ENCODE data around the gene ANXA6. TPM values are rescaled to one million over a fixed set of nuclear protein-coding genes. Genes with fewer than 3 reads are reported as not detected.

Gene ANXA6
- total RNA-seq, 1 experiment from 2014 or later = 212 TPM

GRCh38 chr5:151115272-151115905 lies 42.2 kb downstream of the ANXA6 start:
- H3K36me3 ChIP-seq (replicated peaks; ENCODE audit: control insufficient read depth, insufficient read depth, low read length) = no peaks in the 10 kb centered on the region; the same call in 1 of the 2 replicates
- peak; percentile 89 for DNase-seq
- no peak overlapping the region for H3K4me3 ChIP-seq (ENCODE audit: insufficient read depth, low read depth, low read length)
- H3K27me3 ChIP-seq (ENCODE audit: control insufficient read depth, insufficient read depth, low read length) = no peaks in the 10 kb centered on the region

DNA sequence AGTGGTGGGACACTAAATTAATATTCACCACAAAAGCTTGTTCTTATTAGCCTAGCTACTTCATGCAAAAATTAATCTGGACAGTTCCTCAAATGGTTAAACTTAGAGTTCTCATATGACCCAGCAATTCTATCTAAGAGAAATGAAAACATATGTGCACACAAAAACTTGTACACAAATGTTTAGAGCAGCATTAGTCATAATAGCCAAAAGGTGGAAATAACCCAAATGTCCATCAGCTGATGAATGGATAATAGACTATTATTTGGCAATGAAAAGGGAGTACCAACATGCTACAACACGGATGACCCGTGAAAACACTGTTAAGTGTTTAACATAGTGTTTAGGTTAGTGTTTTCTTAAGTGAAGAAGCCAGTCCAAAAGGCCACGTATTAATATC lies 43.9 kb downstream of the ANXA6 start:
- Histone ChIP-seq H3K36me3 (replicated peaks; ENCODE audit: control insufficient read depth, insufficient read depth, low read length) (peaks cover 2% of the 10 kb centered on the region), H3K4me3 (ENCODE audit: insufficient read depth, low read depth, low read length) (no peak overlapping the region), H3K27me3 (ENCODE audit: control insufficient read depth, insufficient read depth, low read length) (no peaks in the 10 kb centered on the region)
- no peak for DNase-seq

DNA sequence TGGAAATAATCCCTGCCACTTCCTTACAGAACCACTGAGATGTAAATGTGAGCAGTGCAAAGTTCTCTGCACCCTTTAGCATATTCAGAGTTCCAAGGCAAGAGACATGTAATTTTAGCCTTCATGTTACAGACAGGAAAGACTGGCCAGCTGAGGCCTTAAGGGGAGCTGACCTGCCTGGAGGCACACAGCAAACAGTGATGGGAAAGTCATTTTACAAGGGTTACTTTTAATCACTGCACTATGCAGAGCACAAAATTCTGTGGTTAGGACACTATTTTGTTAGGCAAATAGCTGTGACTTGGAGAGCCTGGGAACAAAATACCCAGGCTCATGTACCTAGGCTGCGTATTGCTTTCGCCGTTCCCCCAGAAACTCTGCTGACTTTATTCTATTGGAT lies 46.6 kb downstream of the ANXA6 start:
- no peaks in the 10 kb centered on the region for H3K27me3 ChIP-seq (ENCODE audit: control insufficient read depth, insufficient read depth, low read length)
- no peak overlapping the region for H3K4me3 ChIP-seq (ENCODE audit: insufficient read depth, low read depth, low read length)
- H3K36me3 ChIP-seq (replicated peaks; ENCODE audit: control insufficient read depth, insufficient read depth, low read length) = peaks cover 10% of the 10 kb centered on the region
- DNase-seq = no peak

GRCh38 chr5:151110122-151110681 lies 47.4 kb downstream of the ANXA6 start:
- H3K27me3 ChIP-seq (ENCODE audit: control insufficient read depth, insufficient read depth, low read length) = no peaks in the 10 kb centered on the region
- peaks cover 10% of the 10 kb centered on the region for H3K36me3 ChIP-seq (replicated peaks; ENCODE audit: control insufficient read depth, insufficient read depth, low read length)
- no peak overlapping the region for H3K4me3 ChIP-seq (ENCODE audit: insufficient read depth, low read depth, low read length)
- no peak for DNase-seq

GRCh38 chr5:151108566-151108965 lies 49.0 kb downstream of the ANXA6 start:
- DNase-seq = no peak
- no peaks in the 10 kb centered on the region for H3K27me3 ChIP-seq (ENCODE audit: control insufficient read depth, insufficient read depth, low read length)
- H3K4me3 ChIP-seq (ENCODE audit: insufficient read depth, low read depth, low read length) = no peak overlapping the region
- peaks cover 13% of the 10 kb centered on the region for H3K36me3 ChIP-seq (replicated peaks; ENCODE audit: control insufficient read depth, insufficient read depth, low read length)

DNA sequence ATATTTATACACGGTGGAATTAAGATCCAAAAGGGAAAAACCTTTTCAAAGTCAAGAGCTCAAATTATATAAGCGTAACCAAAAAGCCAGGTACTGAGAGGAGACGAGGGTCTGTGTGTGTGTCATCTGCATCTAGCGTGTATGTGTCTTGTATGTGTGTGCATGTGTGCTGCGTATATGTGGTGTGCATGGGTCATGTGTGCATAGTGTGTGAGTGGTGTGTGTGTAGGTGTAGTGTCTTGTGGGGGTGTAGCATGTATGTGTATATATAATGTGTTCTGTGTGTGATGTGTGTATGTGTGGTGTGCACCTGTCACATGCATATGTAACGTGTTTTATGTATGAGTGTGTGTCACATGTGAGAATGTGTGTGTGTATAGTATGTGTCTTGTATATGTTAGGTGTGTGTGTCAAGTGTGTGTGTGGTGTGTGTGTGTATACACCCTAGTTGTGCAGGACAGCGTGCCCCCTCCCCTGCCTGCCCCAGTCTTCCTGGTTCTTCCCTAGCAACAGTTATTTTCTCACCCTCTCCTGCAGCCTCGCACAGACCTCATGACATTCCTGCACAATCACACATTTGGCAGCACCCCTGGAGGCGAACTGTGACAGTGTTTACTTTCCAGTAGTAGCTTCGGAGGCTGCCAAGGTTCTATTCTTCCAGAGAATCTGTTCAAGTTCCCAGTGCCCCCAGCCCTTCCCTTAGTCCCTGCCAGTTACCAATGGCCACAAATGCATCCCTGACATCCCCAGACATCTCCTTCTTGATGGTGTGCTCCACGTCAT lies 49.6 kb downstream of the ANXA6 start:
- DNase-seq = no peak
- no peak overlapping the region for H3K4me3 ChIP-seq (ENCODE audit: insufficient read depth, low read depth, low read length)
- H3K27me3 ChIP-seq (ENCODE audit: control insufficient read depth, insufficient read depth, low read length) = no peaks in the 10 kb centered on the region
- H3K36me3 ChIP-seq (replicated peaks; ENCODE audit: control insufficient read depth, insufficient read depth, low read length) = peaks cover 15% of the 10 kb centered on the region

- Histone ChIP-seq H3K36me3 (replicated peaks; ENCODE audit: control insufficient read depth, insufficient read depth, low read length) (peaks cover 17% of the 10 kb centered on the region), H3K27me3 (ENCODE audit: control insufficient read depth, insufficient read depth, low read length) (no peaks in the 10 kb centered on the region)
Measured at GRCh38 chr5:151107084-151107483, 50.5 kb downstream of the ANXA6 start.

DNA sequence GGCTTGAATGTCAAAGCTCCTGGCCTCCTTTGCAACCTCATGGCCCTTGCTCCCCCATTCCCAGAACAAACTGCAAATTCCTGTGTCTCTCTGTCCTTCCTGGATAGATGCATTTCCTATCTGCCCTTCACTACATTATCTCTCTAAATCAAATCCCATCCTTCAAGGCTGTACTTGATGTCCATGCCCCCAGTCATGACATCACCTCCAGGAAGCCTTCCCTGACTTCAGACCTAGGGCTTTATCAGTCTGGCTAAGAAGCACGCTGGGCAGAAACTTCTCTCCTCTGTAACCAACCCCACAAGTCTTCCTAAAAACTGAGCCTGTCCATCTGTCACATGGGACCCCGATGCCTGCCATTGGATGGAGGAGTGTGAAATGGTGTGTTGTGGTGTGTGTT lies 51.1 kb downstream of the ANXA6 start:
- no peak overlapping the region for H3K4me3 ChIP-seq (ENCODE audit: insufficient read depth, low read depth, low read length)
- H3K36me3 ChIP-seq (replicated peaks; ENCODE audit: control insufficient read depth, insufficient read depth, low read length) = peaks cover 17% of the 10 kb centered on the region
- H3K27me3 ChIP-seq (ENCODE audit: control insufficient read depth, insufficient read depth, low read length) = no peaks in the 10 kb centered on the region
- DNase-seq = no peak

More at GRCh38 chr5:151107084-151107483, 50.5 kb downstream of the ANXA6 start:
- DNase-seq = no peak
- H3K4me3 ChIP-seq (ENCODE audit: insufficient read depth, low read depth, low read length) = no peak overlapping the region

DNA sequence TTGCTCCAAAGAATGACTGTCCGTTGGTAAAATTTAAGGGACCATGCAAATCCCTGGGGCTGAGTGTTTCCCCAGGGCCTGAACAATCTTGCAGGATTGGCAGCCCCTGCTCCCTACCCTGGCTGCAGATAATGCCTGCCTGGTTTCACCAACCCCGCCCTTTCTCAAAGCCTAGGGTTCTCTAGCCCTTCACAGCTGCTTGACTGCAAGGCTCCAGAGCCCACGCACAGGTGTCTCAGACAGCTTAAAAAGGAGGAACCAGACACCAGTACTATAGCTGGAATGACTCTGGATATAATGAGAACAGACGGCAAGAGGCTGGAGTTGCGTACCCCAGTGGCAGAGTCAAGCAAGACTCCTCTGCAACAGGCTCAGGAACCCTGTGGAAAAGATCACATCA lies 51.5 kb downstream of the ANXA6 start:
- Histone ChIP-seq H3K27me3 (ENCODE audit: control insufficient read depth, insufficient read depth, low read length) (no peaks in the 10 kb centered on the region), H3K36me3 (replicated peaks; ENCODE audit: control insufficient read depth, insufficient read depth, low read length) (peaks cover 17% of the 10 kb centered on the region), H3K4me3 (ENCODE audit: insufficient read depth, low read depth, low read length) (no peak overlapping the region)
- DNase-seq = no peak

DNA sequence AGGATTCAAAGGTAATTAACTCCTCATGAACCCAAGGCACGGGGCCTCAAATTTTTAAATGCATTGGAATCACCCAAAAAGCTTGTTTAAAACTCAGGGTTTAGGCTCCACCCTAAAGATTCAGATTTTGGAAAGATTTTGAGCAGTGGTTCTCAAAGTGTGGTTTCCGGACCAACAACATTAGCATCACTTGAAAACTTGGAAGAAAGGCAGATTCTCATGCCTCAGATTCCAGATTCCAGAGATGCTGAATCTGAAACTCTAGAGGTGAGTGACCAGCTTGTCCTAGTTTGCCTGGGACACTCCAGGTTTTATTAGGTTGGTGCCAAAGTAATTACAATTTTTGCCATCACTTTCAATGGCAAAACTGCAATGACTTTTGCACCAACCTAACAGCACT lies 52.0 kb downstream of the ANXA6 start:
- Histone ChIP-seq H3K27me3 (ENCODE audit: control insufficient read depth, insufficient read depth, low read length) (no peaks in the 10 kb centered on the region), H3K4me3 (ENCODE audit: insufficient read depth, low read depth, low read length) (no peak overlapping the region), H3K36me3 (replicated peaks; ENCODE audit: control insufficient read depth, insufficient read depth, low read length) (peaks cover 17% of the 10 kb centered on the region)
- DNase-seq = no peak

DNA sequence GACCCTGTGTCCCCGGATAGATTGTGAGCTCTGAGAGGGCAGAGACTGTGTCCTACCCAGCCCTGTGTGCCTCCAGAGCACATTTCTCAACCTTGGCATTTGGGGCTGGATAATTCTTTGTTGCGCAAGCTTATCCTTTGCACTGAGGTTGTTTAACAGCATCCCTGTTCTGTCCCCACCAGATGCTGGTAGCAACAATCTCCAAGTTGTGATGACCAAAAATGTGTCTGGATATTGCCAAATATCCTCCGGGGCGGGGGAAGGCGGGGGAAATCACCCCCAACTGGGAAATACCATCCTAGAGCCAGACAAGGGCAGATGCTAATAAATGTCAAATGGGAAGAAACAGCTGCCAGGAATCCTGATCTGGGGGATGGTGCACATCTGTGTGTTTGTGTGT lies 52.8 kb downstream of the ANXA6 start:
- peaks cover 17% of the 10 kb centered on the region for H3K36me3 ChIP-seq (replicated peaks; ENCODE audit: control insufficient read depth, insufficient read depth, low read length)
- H3K4me3 ChIP-seq (ENCODE audit: insufficient read depth, low read depth, low read length) = no peak overlapping the region
- no peaks in the 10 kb centered on the region for H3K27me3 ChIP-seq (ENCODE audit: control insufficient read depth, insufficient read depth, low read length)
- DNase-seq = no peak

GRCh38 chr5:151101746-151102145 lies 55.8 kb downstream of the ANXA6 start:
- Histone ChIP-seq H3K36me3 (replicated peaks; ENCODE audit: control insufficient read depth, insufficient read depth, low read length) (peaks cover 9% of the 10 kb centered on the region), H3K27me3 (ENCODE audit: control insufficient read depth, insufficient read depth, low read length) (no peaks in the 10 kb centered on the region), H3K4me3 (ENCODE audit: insufficient read depth, low read depth, low read length) (no peak overlapping the region)
- DNase-seq = no peak

GRCh38 chr5:151101151-151101550 lies 56.4 kb downstream of the ANXA6 start:
- Histone ChIP-seq H3K4me3 (ENCODE audit: insufficient read depth, low read depth, low read length) (no peak overlapping the region), H3K36me3 (replicated peaks; ENCODE audit: control insufficient read depth, insufficient read depth, low read length) (peaks cover 7% of the 10 kb centered on the region), H3K27me3 (ENCODE audit: control insufficient read depth, insufficient read depth, low read length) (no peaks in the 10 kb centered on the region)
- DNase-seq = no peak

- no peak overlapping the region for H3K4me3 ChIP-seq (ENCODE audit: insufficient read depth, low read depth, low read length)
- no peak for DNase-seq
- H3K27me3 ChIP-seq (ENCODE audit: control insufficient read depth, insufficient read depth, low read length) = no peaks in the 10 kb centered on the region
- H3K36me3 ChIP-seq (replicated peaks; ENCODE audit: control insufficient read depth, insufficient read depth, low read length) = peaks cover 7% of the 10 kb centered on the region
Measured at GRCh38 chr5:151100681-151101080, 56.9 kb downstream of the ANXA6 start.

DNA sequence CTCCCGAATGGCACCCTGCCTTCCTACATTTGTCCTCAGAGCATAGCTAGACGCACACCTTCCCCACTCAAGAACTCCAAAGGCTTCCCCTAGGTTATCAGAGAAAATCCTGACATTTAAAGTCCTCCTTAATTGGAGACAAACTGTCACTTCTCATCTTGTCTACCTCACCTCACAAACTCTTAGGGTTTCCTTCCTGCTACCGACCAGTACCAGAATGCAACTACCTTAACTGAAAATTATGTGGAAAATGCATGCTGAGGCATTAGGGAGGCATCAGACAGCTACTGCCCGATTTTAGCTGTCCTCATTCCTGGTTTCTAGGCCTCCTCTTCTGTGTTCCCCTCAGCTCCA lies 58.8 kb downstream of the ANXA6 start:
- H3K36me3 ChIP-seq (replicated peaks; ENCODE audit: control insufficient read depth, insufficient read depth, low read length) = peaks cover 4% of the 10 kb centered on the region
- DNase-seq = no peak
- no peaks in the 10 kb centered on the region for H3K27me3 ChIP-seq (ENCODE audit: control insufficient read depth, insufficient read depth, low read length)
- H3K4me3 ChIP-seq (ENCODE audit: insufficient read depth, low read depth, low read length) = no peak overlapping the region

Data from H7 (cell line).